ENCODE results near the gene HTATSF1. TPM values are rescaled to one million over a fixed set of nuclear protein-coding genes. Genes with fewer than 3 reads are reported as not detected.

HTATSF1 gene
- polyA plus RNA-seq, 1 of the 3 experiments (the other 2 are of a cell fraction): 2.7 TPM

- no peak for TF ChIP-seq RAD21 (IDR thresholded peaks at IDR 0.05; ENCODE audit: low read length)
Observed at GRCh38 chrX:136473663-136474062, 23.7 kb upstream of the HTATSF1 start (continued).

GRCh38 chrX:136475236-136475635 is 22.2 kb upstream of the HTATSF1 start:
- no peaks in the 10 kb centered on the region for H3K9me2 ChIP-seq
- H3F3A ChIP-seq (replicated peaks; ENCODE audit: insufficient read depth): no peaks in the 10 kb centered on the region
- H3K36me3 ChIP-seq (replicated peaks in 1 of 2; ENCODE audit: control insufficient read depth in 1 of 2, insufficient read depth in 2 of 2, low read length in 1 of 2): no peaks in the 10 kb centered on the region
- H3K4me1 ChIP-seq (ENCODE audit: control insufficient read depth in 1 of 2, insufficient read depth in 2 of 2, low read depth in 1 of 2, low read length in 1 of 2): no peaks in the 10 kb centered on the region
- no peak for DNase-seq
- H2AFZ ChIP-seq (ENCODE audit: low read depth): no peak overlapping the region
- CTCF ChIA-PET: no interaction called here
- POLR2A ChIA-PET: no interaction called here
- 19% methylated on average over 3 of the region's 3 CpGs for WGBS (ENCODE audit: low lambda C conversion rate)
- no peak overlapping the region for H3K4me2 ChIP-seq
- no peaks in the 10 kb centered on the region for H3K9me3 ChIP-seq
- no peak for TF ChIP-seq ELF1 (IDR thresholded peaks at IDR 0.05)
- TF ChIP-seq PBX3 (IDR thresholded peaks at IDR 0.05): no peak
- no peak for TF ChIP-seq EP300 (IDR thresholded peaks at IDR 0.05; ENCODE audit: borderline replicate concordance in 1 of 2, low read depth in 1 of 2, low read length in 1 of 2)
- no peak for TF ChIP-seq JUND (IDR thresholded peaks at IDR 0.05)
- TF ChIP-seq RCOR1 (IDR thresholded peaks at IDR 0.05; ENCODE audit: low read length): no peak
- H3K4me3 ChIP-seq (ENCODE audit: low read depth in 2 of 2, low read length in 1 of 2): no peak overlapping the region
- H4K20me1 ChIP-seq (ENCODE audit: insufficient read depth): no peaks in the 10 kb centered on the region
- no peaks in the 10 kb centered on the region; the same call in 1 of the 2 replicates for H3K27me3 ChIP-seq (ENCODE audit: insufficient read depth)
- no peak overlapping the region for H3K9ac ChIP-seq
- H3K27ac ChIP-seq (ENCODE audit: low read depth in 2 of 2, low read length in 1 of 2): no peak overlapping the region
- H3K79me2 ChIP-seq (ENCODE audit: insufficient read depth): no peaks in the 10 kb centered on the region

- H3K9me2 ChIP-seq: no peaks in the 10 kb centered on the region
- no peak overlapping the region for H2AFZ ChIP-seq (ENCODE audit: low read depth)
- no peaks in the 10 kb centered on the region for H4K20me1 ChIP-seq (ENCODE audit: insufficient read depth)
- no peaks in the 10 kb centered on the region for H3K9me3 ChIP-seq
- POLR2A ChIA-PET: no interaction called here
- WGBS (ENCODE audit: low lambda C conversion rate): 39% methylated on average over 2 of the region's 2 CpGs
- DNase-seq: no peak
- CTCF ChIA-PET: interaction anchor here (1.3 kb wide), 1 partner anchor 219 kb away, joined by 4 read pairs; no protein-coding TSS in a partner anchor
- H3K4me2 ChIP-seq: no peak overlapping the region
- TF ChIP-seq RFX5 (IDR thresholded peaks at IDR 0.05; ENCODE audit: low read length) (no peak), ELF1 (IDR thresholded peaks at IDR 0.05) (no peak), TEAD4 (IDR thresholded peaks at IDR 0.05; ENCODE audit: borderline replicate concordance, insufficient read depth) (no peak), SMC3 (IDR thresholded peaks at IDR 0.05; ENCODE audit: low read depth, low read length) (no peak), YY1 (IDR thresholded peaks at IDR 0.05; ENCODE audit: low read depth) (no peak), GABPA (IDR thresholded peaks at IDR 0.05; ENCODE audit: low read depth) (no peak), POLR2AphosphoS5 (IDR thresholded peaks at IDR 0.05; ENCODE audit: low read depth, low read length) (no peak), CHD2 (IDR thresholded peaks at IDR 0.05; ENCODE audit: low read length, partially characterized antibody) (no peak), EP300 (IDR thresholded peaks at IDR 0.05; ENCODE audit: borderline replicate concordance in 1 of 2, low read depth in 1 of 2, low read length in 1 of 2) (no peak), IRF3 (IDR thresholded peaks at IDR 0.05; ENCODE audit: low read depth, low read length) (no peak), TAF1 (IDR thresholded peaks at IDR 0.05; ENCODE audit: borderline replicate concordance, low read depth, low read length) (no peak), RCOR1 (IDR thresholded peaks at IDR 0.05; ENCODE audit: low read length) (no peak), GATA2 (CRISPR knock-in tag; IDR thresholded peaks at IDR 0.05) (no peak)
- H3K79me2 ChIP-seq (ENCODE audit: insufficient read depth): no peaks in the 10 kb centered on the region
- H3F3A ChIP-seq (replicated peaks; ENCODE audit: insufficient read depth): no peaks in the 10 kb centered on the region
- no peaks in the 10 kb centered on the region for H3K36me3 ChIP-seq (replicated peaks in 1 of 2; ENCODE audit: control insufficient read depth in 1 of 2, insufficient read depth in 2 of 2, low read length in 1 of 2)
- no peak overlapping the region for H3K4me3 ChIP-seq (ENCODE audit: low read depth in 2 of 2, low read length in 1 of 2)
- no peaks in the 10 kb centered on the region for H3K4me1 ChIP-seq (ENCODE audit: control insufficient read depth in 1 of 2, insufficient read depth in 2 of 2, low read depth in 1 of 2, low read length in 1 of 2)
- no peaks in the 10 kb centered on the region; the same call in 1 of the 2 replicates for H3K27me3 ChIP-seq (ENCODE audit: insufficient read depth)
- H3K27ac ChIP-seq (ENCODE audit: low read depth in 2 of 2, low read length in 1 of 2): no peak overlapping the region
- no peak overlapping the region for H3K9ac ChIP-seq
Observed at GRCh38 chrX:136476501-136476900, 20.9 kb upstream of the HTATSF1 start.

Data from SK-N-SH (cell line).